ENCODE measurements around the gene FERMT3.

Gene FERMT3

GRCh38 chr11:64264371-64264852 is 57.9 kb downstream of the FERMT3 start:
- no peaks in the 10 kb centered on the region for H3K9me3 ChIP-seq (replicated peaks; ENCODE audit: low read length)
- H3K27me3 ChIP-seq (ENCODE audit: control insufficient read depth, insufficient read depth, low read length): no peaks in the 10 kb centered on the region
- H3K4me1 ChIP-seq (ENCODE audit: control insufficient read depth, insufficient read depth, low read length): peaks cover 20% of the 10 kb centered on the region
- no peak overlapping the region for H3K4me2 ChIP-seq (ENCODE audit: low read length)
- H3K36me3 ChIP-seq (ENCODE audit: insufficient read depth, low read length): peaks cover 69% of the 10 kb centered on the region
- H3K4me3 ChIP-seq (ENCODE audit: low read length): no peak overlapping the region
- no peak overlapping the region for H3K9ac ChIP-seq (ENCODE audit: low read depth, low read length)

DNA sequence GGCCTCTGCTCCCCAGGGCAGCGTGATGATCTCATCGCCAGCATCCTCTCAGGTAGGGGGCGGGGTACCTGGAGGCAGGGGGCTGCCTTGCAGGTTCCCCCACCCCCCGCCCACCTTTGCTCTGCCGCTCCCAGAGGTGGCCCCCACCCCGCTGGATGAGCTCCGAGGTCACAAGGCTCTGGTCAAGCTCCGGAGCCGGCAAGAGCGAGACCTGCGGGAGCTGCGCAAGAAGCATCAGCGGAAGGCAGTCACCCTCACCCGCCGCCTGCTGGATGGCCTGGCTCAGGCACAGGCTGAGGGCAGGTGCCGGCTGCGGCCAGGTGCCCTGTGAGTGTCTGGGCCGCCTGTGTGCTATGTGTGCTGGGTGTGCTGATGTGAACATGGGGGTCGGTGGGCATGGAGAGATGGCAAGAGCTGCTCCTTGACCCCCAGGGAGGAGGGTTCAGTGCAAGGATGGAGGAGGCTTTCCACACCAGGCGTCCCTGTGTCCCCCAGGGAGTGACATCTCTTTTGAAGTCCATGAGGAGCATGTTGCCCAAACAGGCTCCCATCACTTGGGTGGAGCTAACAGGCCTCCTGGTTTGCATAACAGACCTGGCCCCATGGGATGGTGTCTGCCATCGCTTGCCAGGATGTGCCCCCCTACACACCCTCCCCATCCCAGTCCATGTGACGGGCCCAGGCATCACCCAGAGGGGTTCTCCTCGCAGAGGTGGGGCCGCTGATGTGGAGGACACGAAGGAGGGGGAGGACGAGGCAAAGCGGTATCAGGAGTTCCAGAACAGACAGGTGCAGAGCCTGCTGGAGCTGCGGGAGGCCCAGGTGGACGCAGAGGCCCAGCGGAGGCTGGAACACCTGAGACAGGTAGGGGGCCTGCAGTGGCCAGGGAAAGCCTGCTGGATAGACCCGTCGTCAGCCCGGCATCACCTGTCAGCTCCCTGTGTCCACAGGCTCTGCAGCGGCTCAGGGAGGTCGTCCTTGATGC is 58.9 kb downstream of the FERMT3 start:
- H3K4me3 ChIP-seq (ENCODE audit: low read length): no peak overlapping the region
- H3K9ac ChIP-seq (ENCODE audit: low read depth, low read length): no peak overlapping the region
- peaks cover 21% of the 10 kb centered on the region for H3K4me1 ChIP-seq (ENCODE audit: control insufficient read depth, insufficient read depth, low read length)
- H3K9me3 ChIP-seq (replicated peaks; ENCODE audit: low read length): no peaks in the 10 kb centered on the region
- H3K27me3 ChIP-seq (ENCODE audit: control insufficient read depth, insufficient read depth, low read length): no peaks in the 10 kb centered on the region
- H3K4me2 ChIP-seq (ENCODE audit: low read length): no peak overlapping the region
- H3K36me3 ChIP-seq (ENCODE audit: insufficient read depth, low read length): peaks cover 58% of the 10 kb centered on the region

- no peak overlapping the region for H3K9ac ChIP-seq (ENCODE audit: low read depth, low read length)
- H3K4me3 ChIP-seq (ENCODE audit: low read length): no peak overlapping the region
- H3K4me2 ChIP-seq (ENCODE audit: low read length): no peak overlapping the region
- no peaks in the 10 kb centered on the region for H3K27me3 ChIP-seq (ENCODE audit: control insufficient read depth, insufficient read depth, low read length)
- H3K36me3 ChIP-seq (ENCODE audit: insufficient read depth, low read length): peaks cover 50% of the 10 kb centered on the region
- no peaks in the 10 kb centered on the region for H3K9me3 ChIP-seq (replicated peaks; ENCODE audit: low read length)
- peaks cover 21% of the 10 kb centered on the region for H3K4me1 ChIP-seq (ENCODE audit: control insufficient read depth, insufficient read depth, low read length)
Measured at GRCh38 chr11:64266339-64266738, 59.8 kb downstream of the FERMT3 start.

DNA sequence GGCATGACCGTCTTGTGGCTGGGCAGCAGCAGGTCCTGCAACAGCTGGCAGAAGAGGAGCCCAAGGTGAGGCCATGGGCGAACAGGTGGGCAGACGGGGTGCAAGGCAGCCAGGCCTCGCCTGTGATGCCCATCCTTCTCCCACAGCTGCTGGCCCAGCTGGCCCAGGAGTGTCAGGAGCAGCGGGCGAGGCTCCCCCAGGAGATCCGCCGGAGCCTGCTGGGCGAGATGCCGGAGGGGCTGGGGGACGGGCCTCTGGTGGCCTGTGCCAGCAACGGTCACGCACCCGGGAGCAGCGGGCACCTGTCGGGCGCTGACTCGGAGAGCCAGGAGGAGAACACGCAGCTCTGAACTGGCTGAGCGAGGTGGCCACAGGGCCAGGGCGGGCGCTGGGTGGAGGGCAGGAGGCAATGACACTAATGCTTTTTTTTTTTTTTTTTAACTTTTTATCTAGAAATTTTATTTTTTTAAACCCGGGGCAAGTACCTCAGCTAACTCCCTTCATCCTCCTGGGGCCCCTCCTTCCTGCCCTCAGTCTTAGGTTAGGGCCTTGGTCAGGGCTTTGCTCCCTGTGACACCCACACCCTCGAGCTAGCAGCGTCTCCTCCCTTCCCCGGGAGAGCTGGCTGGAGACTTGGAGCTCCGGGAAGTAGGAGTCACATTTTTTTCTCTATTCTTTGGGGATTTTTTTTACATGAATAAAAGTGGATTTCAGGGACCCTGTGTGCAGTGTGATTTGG is 60.9 kb downstream of the FERMT3 start:
- Histone ChIP-seq H3K4me2 (ENCODE audit: low read length) (no peak overlapping the region), H3K9me3 (replicated peaks; ENCODE audit: low read length) (no peaks in the 10 kb centered on the region), H3K4me3 (ENCODE audit: low read length) (no peak overlapping the region), H3K27me3 (ENCODE audit: control insufficient read depth, insufficient read depth, low read length) (no peaks in the 10 kb centered on the region), H3K4me1 (ENCODE audit: control insufficient read depth, insufficient read depth, low read length) (peaks cover 29% of the 10 kb centered on the region), H3K36me3 (ENCODE audit: insufficient read depth, low read length) (peaks cover 39% of the 10 kb centered on the region), H3K9ac (ENCODE audit: low read depth, low read length) (no peak overlapping the region)

GRCh38 chr11:64268025-64268892 is 61.7 kb downstream of the FERMT3 start:
- Histone ChIP-seq H3K9me3 (replicated peaks; ENCODE audit: low read length) (no peaks in the 10 kb centered on the region), H3K36me3 (ENCODE audit: insufficient read depth, low read length) (peaks cover 31% of the 10 kb centered on the region), H3K4me2 (ENCODE audit: low read length) (peak overlapping the region; percentile 93), H3K27me3 (ENCODE audit: control insufficient read depth, insufficient read depth, low read length) (no peaks in the 10 kb centered on the region), H3K4me1 (ENCODE audit: control insufficient read depth, insufficient read depth, low read length) (peaks cover 26% of the 10 kb centered on the region), H3K4me3 (ENCODE audit: low read length) (peak overlapping the region; percentile 72), H3K9ac (ENCODE audit: low read depth, low read length) (peak overlapping the region; percentile 80)

- peak overlapping the region; percentile 72 for H3K4me3 ChIP-seq (ENCODE audit: low read length)
Measured at GRCh38 chr11:64268893-64269539, 62.5 kb downstream of the FERMT3 start.

GRCh38 chr11:64269540-64270220 is 63.2 kb downstream of the FERMT3 start:
- Histone ChIP-seq H3K36me3 (ENCODE audit: insufficient read depth, low read length) (peaks cover 16% of the 10 kb centered on the region), H3K27me3 (ENCODE audit: control insufficient read depth, insufficient read depth, low read length) (no peaks in the 10 kb centered on the region), H3K9ac (ENCODE audit: low read depth, low read length) (peak overlapping the region; percentile 84), H3K4me1 (ENCODE audit: control insufficient read depth, insufficient read depth, low read length) (peaks cover 26% of the 10 kb centered on the region), H3K4me2 (ENCODE audit: low read length) (peak overlapping the region; percentile 93), H3K4me3 (ENCODE audit: low read length) (peak overlapping the region; percentile 79), H3K9me3 (replicated peaks; ENCODE audit: low read length) (no peaks in the 10 kb centered on the region)

More at GRCh38 chr11:64268893-64269539, 62.5 kb downstream of the FERMT3 start:
- Histone ChIP-seq H3K36me3 (ENCODE audit: insufficient read depth, low read length) (peaks cover 23% of the 10 kb centered on the region), H3K4me1 (ENCODE audit: control insufficient read depth, insufficient read depth, low read length) (peaks cover 26% of the 10 kb centered on the region), H3K4me2 (ENCODE audit: low read length) (peak overlapping the region; percentile 93), H3K9me3 (replicated peaks; ENCODE audit: low read length) (no peaks in the 10 kb centered on the region), H3K9ac (ENCODE audit: low read depth, low read length) (peak overlapping the region; percentile 80), H3K27me3 (ENCODE audit: control insufficient read depth, insufficient read depth, low read length) (no peaks in the 10 kb centered on the region)

All from skeletal muscle satellite cell (primary cell).